GM21576 (cell line): ENCODE results near the gene CYP27B1.
"Not testable (repeated sequence)": the region's sequence is repeated elsewhere in the genome, so short reads cannot be mapped to it uniquely, and the experiment has no call there.

Experiments
- ATAC-seq: cut with Tn5 transposase; IDR thresholded peaks from one replicate; pipeline ENCODE4 v1.9.1; 2021; ENCODE audit warnings: mild to moderate bottlenecking, moderate library complexity; ENCODE audit not compliant: unreplicated experiment

Gene CYP27B1

GRCh38 chr12:57724003-57724935 lies 42.6 kb downstream of the CYP27B1 start:
- ATAC-seq: no peak

- ATAC-seq: no peak
Measured at GRCh38 chr12:57723630-57723962, 43.3 kb downstream of the CYP27B1 start.

GRCh38 chr12:57722716-57723629 lies 43.9 kb downstream of the CYP27B1 start:
- no peak for ATAC-seq

GRCh38 chr12:57721846-57722608 lies 44.9 kb downstream of the CYP27B1 start:
- not testable (repeated sequence) for ATAC-seq

GRCh38 chr12:57720606-57721595 lies 46.0 kb downstream of the CYP27B1 start:
- no peak for ATAC-seq

- no peak for ATAC-seq
Measured at GRCh38 chr12:57719777-57720605, 46.9 kb downstream of the CYP27B1 start.

GRCh38 chr12:57718641-57719528 lies 48.0 kb downstream of the CYP27B1 start:
- no peak for ATAC-seq

GRCh38 chr12:57717846-57718640 lies 48.8 kb downstream of the CYP27B1 start:
- no peak for ATAC-seq

GRCh38 chr12:57717131-57717530 lies 49.7 kb downstream of the CYP27B1 start:
- ATAC-seq: no peak

- ATAC-seq: no peak
Measured at GRCh38 chr12:57716305-57716704, 50.6 kb downstream of the CYP27B1 start.

GRCh38 chr12:57715786-57716185 lies 51.1 kb downstream of the CYP27B1 start:
- ATAC-seq: no peak

GRCh38 chr12:57715036-57715748 lies 51.7 kb downstream of the CYP27B1 start:
- not testable (repeated sequence) for ATAC-seq

GRCh38 chr12:57713209-57713608 lies 53.7 kb downstream of the CYP27B1 start:
- ATAC-seq: no peak

GRCh38 chr12:57712701-57713100 lies 54.2 kb downstream of the CYP27B1 start:
- no peak for ATAC-seq
